Breast epithelium (tissue), 4 donors: ENCODE data around the gene TFCP2L1. TPM values are rescaled to one million over a fixed set of nuclear protein-coding genes. Genes with fewer than 3 reads are reported as not detected.

ENCODE experiments used
- DNase-seq, 2 donors: peaks; one replicate each; pipeline ENCODE4 v3.0.0-alpha.2; 2019; ENCODE audit warnings: low spot score in 2 of 2
- H3K27ac ChIP-seq, 2 donors: fragments of 200-600 bp; sonication (generic) in 1 of 2; one replicate each; pipeline ENCODE4 v1.5.1; 2016 to 2019; ENCODE audit warnings: mild to moderate bottlenecking in 1 of 2
- H3K27me3 ChIP-seq, 2 donors: fragments of 200-600 bp; sonication (generic) in 1 of 2; one replicate each; pipeline versions ENCODE4 v1.5.1 to v1.6.0; 2017 to 2019; ENCODE audit warnings: control low read depth in 1 of 2, mild to moderate bottlenecking in 1 of 2
- H3K36me3 ChIP-seq: fragments of 200-600 bp; one replicate; pipeline ENCODE4 v1.5.1; 2019
- H3K4me1 ChIP-seq, 2 donors: fragments of 200-600 bp; sonication (generic); one replicate each; pipeline ENCODE4 v1.5.1; 2016 to 2019; ENCODE audit warnings: control low read depth in 1 of 2
- H3K4me3 ChIP-seq, 3 donors: fragments of 200-600 bp; sonication (generic); 1 replicate in 2 of 3; 2 replicates in 1 of 3; pipeline ENCODE4 v1.5.1; 2016 to 2019; ENCODE audit warnings: mild to moderate bottlenecking in 3 of 3, moderate library complexity in 2 of 3
- H3K9me3 ChIP-seq, 2 donors: fragments of 200-600 bp; sonication (generic) in 1 of 2; one replicate each; pipeline ENCODE4 v1.5.1; 2016 to 2019; ENCODE audit warnings: control low read depth in 1 of 2
- CTCF ChIP-seq, 3 donors: fragments of 450-650 bp; IDR thresholded peaks; one replicate each; pipeline ENCODE4 v1.5.1; 2016 to 2017; ENCODE audit warnings: antibody characterized with exemption in 3 of 3, mild to moderate bottlenecking in 3 of 3, moderate library complexity in 3 of 3
- POLR2A ChIP-seq: fragments of 450-650 bp; IDR thresholded peaks from one replicate; pipeline ENCODE4 v1.6.1; 2016; ENCODE audit warnings: antibody characterized with exemption, mild to moderate bottlenecking, moderate library complexity
- POLR2AphosphoS5 ChIP-seq, 3 donors: sonication (generic); formaldehyde crosslinking; IDR thresholded peaks; one replicate each; pipeline ENCODE4 v1.6.1; 2017; ENCODE audit warnings: antibody characterized with exemption in 3 of 3
- intact Hi-C: fragments of 100-400 bp; cut with DNase I; formaldehyde crosslinking; loops from one replicate; pipeline ENCODE4 v1.15.1; 2023; ENCODE audit warnings: low total_unique reads
- total RNA-seq, 3 donors: library from RNA; depleted of rRNA; stranded (reverse); fragments of >200 nt; gene quantifications; one replicate each; pipeline ENCODE4 v1.1.0, GENCODE V29; 2016

The TFCP2L1 gene
- total RNA-seq, 3 donors from 2014 or later: 7.5 to 90.3 (median 8.3) TPM

DNA sequence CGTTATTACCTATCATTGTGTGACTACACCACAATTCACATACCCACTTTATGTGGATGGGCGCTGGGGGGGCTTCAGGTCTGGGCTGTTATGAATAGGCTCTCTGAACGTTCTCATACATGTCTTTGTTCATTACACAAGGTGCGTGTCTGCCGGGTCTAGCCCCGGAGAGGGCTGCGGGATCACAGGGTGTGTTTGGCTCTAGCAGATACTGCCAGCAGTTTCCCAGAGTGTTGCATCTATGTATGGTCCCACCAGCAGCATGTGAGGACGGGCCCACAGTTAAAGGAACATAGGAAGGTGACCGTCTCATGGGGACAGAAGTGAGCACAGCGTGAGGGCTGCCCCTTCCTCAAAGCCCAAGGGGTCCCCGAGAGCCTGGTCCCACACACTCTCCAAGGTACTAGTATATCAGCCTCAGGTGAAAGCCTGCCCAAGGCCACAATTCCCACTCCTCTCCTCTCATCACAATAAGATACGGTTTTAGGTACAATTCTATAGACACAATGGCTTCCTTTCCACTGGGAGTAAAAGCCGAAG lies 48.8 kb downstream of the TFCP2L1 start:
- Histone ChIP-seq H3K4me1 (no peaks in the 10 kb centered on the region), H3K4me3 (no peak overlapping the region), H3K36me3 (no peaks in the 10 kb centered on the region), H3K9me3 (no peaks in the 10 kb centered on the region), H3K27me3 (no peaks in the 10 kb centered on the region), H3K27ac (no peak overlapping the region)
- intact Hi-C loops: no loop called here
- TF ChIP-seq CTCF (IDR thresholded peaks at IDR 0.05) (no peak), POLR2A (no peak), POLR2AphosphoS5 (IDR thresholded peaks at IDR 0.05) (no peak)
- no peak for DNase-seq

DNA sequence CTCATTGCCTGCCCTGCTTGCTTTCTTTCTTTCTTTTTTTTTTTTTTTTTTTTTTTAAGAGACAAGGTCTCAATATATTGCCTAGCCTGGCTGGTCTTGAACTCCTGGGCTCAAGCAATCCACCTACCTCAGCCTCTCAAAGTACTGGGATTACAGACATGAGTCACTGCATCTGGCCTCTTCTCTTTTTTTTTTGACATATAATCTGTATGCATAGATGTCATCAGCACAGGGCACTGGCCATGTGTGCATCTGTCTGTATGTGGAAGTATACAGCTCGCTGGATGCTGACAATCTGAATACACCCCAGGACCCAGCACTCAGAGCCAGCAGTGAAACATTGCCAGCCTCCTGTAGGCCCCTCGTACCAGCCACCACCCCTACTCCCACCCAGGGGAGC lies 49.5 kb downstream of the TFCP2L1 start:
- intact Hi-C loops: no loop called here
- TF ChIP-seq POLR2AphosphoS5 (IDR thresholded peaks at IDR 0.05) (no peak), CTCF (IDR thresholded peaks at IDR 0.05) (no peak), POLR2A (no peak)
- Histone ChIP-seq H3K4me1 (no peaks in the 10 kb centered on the region), H3K36me3 (no peaks in the 10 kb centered on the region), H3K9me3 (no peaks in the 10 kb centered on the region), H3K27me3 (no peaks in the 10 kb centered on the region), H3K27ac (no peak overlapping the region), H3K4me3 (no peak overlapping the region)
- no peak for DNase-seq

GRCh38 chr2:121234791-121235190 lies 50.2 kb downstream of the TFCP2L1 start:
- Histone ChIP-seq H3K4me1 (no peaks in the 10 kb centered on the region), H3K4me3 (no peak overlapping the region), H3K27me3 (no peaks in the 10 kb centered on the region), H3K27ac (no peak overlapping the region), H3K36me3 (no peaks in the 10 kb centered on the region), H3K9me3 (no peaks in the 10 kb centered on the region)
- intact Hi-C loops: no loop called here
- no peak for DNase-seq
- no peak for TF ChIP-seq CTCF (IDR thresholded peaks at IDR 0.05)
- no peak for TF ChIP-seq POLR2A
- TF ChIP-seq POLR2AphosphoS5 (IDR thresholded peaks at IDR 0.05): no peak

DNA sequence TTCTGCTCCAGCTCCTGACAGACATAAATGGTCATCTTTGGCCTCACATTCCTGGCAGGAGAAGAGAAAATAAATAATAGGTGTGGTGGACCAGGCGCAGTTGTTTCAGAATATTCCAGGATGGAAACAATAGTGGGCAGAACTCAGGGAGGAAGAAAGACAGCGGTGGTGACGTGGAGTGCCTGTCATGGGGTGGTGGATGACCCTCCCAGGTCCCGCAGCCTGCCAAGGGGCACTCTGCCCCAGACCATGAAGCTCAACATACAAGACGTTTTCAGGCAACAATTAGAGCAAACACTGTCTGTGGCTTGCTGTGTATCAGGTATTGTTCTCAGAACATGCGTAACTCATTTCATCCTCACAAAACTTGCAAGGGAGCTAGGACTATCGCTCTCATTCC lies 50.9 kb downstream of the TFCP2L1 start:
- Histone ChIP-seq H3K27me3 (no peaks in the 10 kb centered on the region), H3K4me3 (no peak overlapping the region), H3K27ac (no peak overlapping the region), H3K4me1 (no peaks in the 10 kb centered on the region), H3K36me3 (no peaks in the 10 kb centered on the region), H3K9me3 (no peaks in the 10 kb centered on the region)
- DNase-seq: no peak
- intact Hi-C loops: no loop called here
- TF ChIP-seq POLR2A (no peak), POLR2AphosphoS5 (IDR thresholded peaks at IDR 0.05) (no peak), CTCF (IDR thresholded peaks at IDR 0.05) (no peak)

GRCh38 chr2:121233486-121234110 lies 51.4 kb downstream of the TFCP2L1 start:
- intact Hi-C loops: no loop called here
- Histone ChIP-seq H3K27ac (no peak overlapping the region), H3K27me3 (no peaks in the 10 kb centered on the region), H3K9me3 (no peaks in the 10 kb centered on the region), H3K4me3 (no peak overlapping the region), H3K4me1 (no peaks in the 10 kb centered on the region), H3K36me3 (no peaks in the 10 kb centered on the region)
- TF ChIP-seq CTCF (IDR thresholded peaks at IDR 0.05): no peak
- no peak for TF ChIP-seq POLR2A
- TF ChIP-seq POLR2AphosphoS5 (IDR thresholded peaks at IDR 0.05): no peak
- DNase-seq: no peak
